IMR-90 (cell line): Measurements from ENCODE around the gene HACE1. TPM values are rescaled to one million over a fixed set of nuclear protein-coding genes. Genes with fewer than 3 reads are reported as not detected.

Source experiments
- ATAC-seq: fragments of 200-7000 bp; cut with Tn5 transposase; 2 replicates; pipeline ENCODE4 v1.9.1; 2020; ENCODE audit warnings: low read depth, mild to moderate bottlenecking, moderate library complexity
- BruUV-seq: library from RNA; stranded (reverse); fragments of 400-500 nt; replicated peaks from 2 replicates; lab custom pipeline; 2021; lab: Mats Ljungman, UMichigan
- CTCF ChIA-PET: fragments of 300-600 bp; formaldehyde crosslinking; extraction: SDS; loops from one replicate; lab custom pipeline; 2021; ENCODE audit warnings: antibody characterized with exemption; lab: Yijun Ruan, JAX
- POLR2A ChIA-PET: fragments of 300-600 bp; sonication (Branson Sonifier 250); formaldehyde crosslinking; loops from one replicate; lab custom pipeline; 2022; ENCODE audit warnings: antibody characterized with exemption; ENCODE audit not compliant: unreplicated experiment; lab: Charles Lee
- DNase-seq: peaks from one replicate; pipeline ENCODE4 v3.0.0; 2013
- H2AFZ ChIP-seq: replicated peaks from 2 replicates; pipeline ENCODE3; 2013; ENCODE audit warnings: low read length, mild to moderate bottlenecking; ENCODE audit not compliant: poor library complexity
- H2AK5ac ChIP-seq: 2 replicates; pipeline ENCODE4 v1.6.1; 2013; ENCODE audit warnings: low read depth, low read length, inconsistent platforms
- H2AK9ac ChIP-seq: replicated peaks from 2 replicates; pipeline ENCODE3; 2013; ENCODE audit warnings: mild to moderate bottlenecking, low read depth, low read length, moderate library complexity; ENCODE audit not compliant: poor library complexity
- H2BK120ac ChIP-seq: 2 replicates; pipeline ENCODE4 v1.6.1; 2013; ENCODE audit warnings: low read depth, low read length, inconsistent platforms
- H2BK15ac ChIP-seq: 3 replicates; pipeline ENCODE4 v1.6.1; 2013; ENCODE audit warnings: low read depth, low read length, inconsistent platforms
- H2BK20ac ChIP-seq: 2 replicates; pipeline ENCODE4 v1.6.1; 2013; ENCODE audit warnings: low read depth, mild to moderate bottlenecking, inconsistent platforms, low read length, moderate library complexity
- H2BK5ac ChIP-seq: 2 replicates; pipeline ENCODE4 v1.6.1; 2013; ENCODE audit warnings: mild to moderate bottlenecking, low read depth, low read length, inconsistent platforms; ENCODE audit not compliant: poor library complexity, severe bottlenecking
- H3K14ac ChIP-seq: replicated peaks from 2 replicates; pipeline ENCODE4 v1.6.1; 2013; ENCODE audit warnings: low read depth, low read length, inconsistent platforms
- H3K18ac ChIP-seq: 2 replicates; pipeline ENCODE4 v1.6.1; 2013; ENCODE audit warnings: low read depth, low read length, control low read depth
- H3K23ac ChIP-seq: 2 replicates; pipeline ENCODE4 v1.6.1; 2013; ENCODE audit warnings: low read depth, low read length, inconsistent platforms
- H3K27ac ChIP-seq: 2 replicates; pipeline ENCODE4 v1.5.1; 2013; ENCODE audit warnings: mild to moderate bottlenecking, control low read depth, low read length; ENCODE audit not compliant: insufficient read depth
- H3K27me3 ChIP-seq: 2 replicates; pipeline ENCODE4 v1.6.1; 2013; ENCODE audit warnings: low read length; ENCODE audit not compliant: control insufficient read depth, insufficient read depth
- H3K36me3 ChIP-seq: 2 replicates; pipeline ENCODE4 v1.6.1; 2013; ENCODE audit warnings: low read length, mixed read lengths; ENCODE audit not compliant: control insufficient read depth, insufficient read depth
- H3K4ac ChIP-seq: 2 replicates; pipeline ENCODE4 v1.6.1; 2013; ENCODE audit warnings: low read depth, low read length, inconsistent platforms
- H3K4me1 ChIP-seq: 2 replicates; pipeline ENCODE4 v1.6.1; 2013; ENCODE audit warnings: low read length, mixed read lengths; ENCODE audit not compliant: control insufficient read depth, insufficient read depth
- H3K4me2 ChIP-seq: 2 replicates; pipeline ENCODE4 v1.6.1; 2013; ENCODE audit warnings: low read depth, mild to moderate bottlenecking, control low read depth, low read length, moderate library complexity
- H3K4me3 ChIP-seq: 2 replicates; pipeline ENCODE4 v1.5.1; 2013; ENCODE audit warnings: low read depth, mild to moderate bottlenecking, control low read depth, low read length, moderate library complexity; ENCODE audit not compliant: insufficient read depth
- H3K56ac ChIP-seq: 2 replicates; pipeline ENCODE4 v1.6.1; 2013; ENCODE audit warnings: low read length, inconsistent platforms; ENCODE audit not compliant: insufficient read depth; ENCODE audit errors: extremely low read depth
- H3K79me1 ChIP-seq, 2 experiments: 2 replicates each; pipeline ENCODE4 v1.6.1; 2013; ENCODE audit warnings: low read length in 2 of 2, inconsistent platforms in 1 of 2, low read depth in 1 of 2
- H3K9ac ChIP-seq: 2 replicates; pipeline ENCODE4 v1.6.1; 2013; ENCODE audit warnings: low read depth, low read length, control low read depth
- H3K9me1 ChIP-seq: 2 replicates; pipeline ENCODE4 v1.6.1; 2013; ENCODE audit warnings: low read length, inconsistent platforms; ENCODE audit not compliant: insufficient read depth
- H3K9me3 ChIP-seq: 2 replicates; pipeline ENCODE4 v1.6.1; 2013; ENCODE audit warnings: low read length; ENCODE audit not compliant: control insufficient read depth, insufficient read depth
- H4K20me1 ChIP-seq: 2 replicates; pipeline ENCODE4 v1.6.1; 2013; ENCODE audit warnings: low read length, inconsistent platforms; ENCODE audit not compliant: insufficient read depth
- H4K5ac ChIP-seq: 2 replicates; pipeline ENCODE4 v1.6.1; 2013; ENCODE audit warnings: mild to moderate bottlenecking, low read depth, low read length, control low read depth
- H4K8ac ChIP-seq, 2 experiments: 2 replicates each; pipeline ENCODE4 v1.6.1; 2013; ENCODE audit warnings: low read depth in 2 of 2, low read length in 2 of 2, control low read depth in 1 of 2, inconsistent platforms in 1 of 2
- H4K91ac ChIP-seq: 2 replicates; pipeline ENCODE4 v1.6.1; 2013; ENCODE audit warnings: low read depth, low read length, inconsistent platforms; ENCODE audit not compliant: insufficient read depth
- BHLHE40 ChIP-seq: fragments of 150-350 bp; IDR thresholded peaks from 2 replicates; pipeline ENCODE4 v1.6.1; 2016; ENCODE audit warnings: mild to moderate bottlenecking, low read depth, low read length
- CEBPB ChIP-seq: IDR thresholded peaks from 2 replicates; pipeline ENCODE4 v1.6.1; 2012; ENCODE audit warnings: low read depth, low read length, improper control_type of control experiment
- CHD1 ChIP-seq: IDR thresholded peaks from 2 replicates; pipeline ENCODE4 v1.6.1; 2012; ENCODE audit warnings: low read depth, low read length, improper control_type of control experiment
- CTCF ChIP-seq: conservative IDR thresholded peaks from 2 replicates; pipeline ENCODE4 v1.5.1; 2012; ENCODE audit warnings: mild to moderate bottlenecking, low read depth, low read length, improper control_type of control experiment
- ELK1 ChIP-seq: fragments of 150-350 bp; IDR thresholded peaks from 2 replicates; pipeline ENCODE4 v1.6.1; 2016; ENCODE audit warnings: low read depth, mild to moderate bottlenecking, low read length, moderate library complexity, borderline replicate concordance
- FOS ChIP-seq: fragments of 150-350 bp; IDR thresholded peaks from 2 replicates; pipeline ENCODE4 v1.6.1; 2016; ENCODE audit warnings: low read depth, low read length
- MAFK ChIP-seq: IDR thresholded peaks from 2 replicates; pipeline ENCODE4 v1.6.1; 2012; ENCODE audit warnings: low read depth, low read length, improper control_type of control experiment
- MAZ ChIP-seq: IDR thresholded peaks from 2 replicates; pipeline ENCODE4 v1.6.1; 2012; ENCODE audit warnings: low read depth, mild to moderate bottlenecking, low read length, improper control_type of control experiment, moderate library complexity, borderline replicate concordance
- MXI1 ChIP-seq: IDR thresholded peaks from 2 replicates; pipeline ENCODE4 v1.6.1; 2012; ENCODE audit warnings: low read depth, mild to moderate bottlenecking, low read length, moderate library complexity, borderline replicate concordance
- NFE2L2 ChIP-seq: fragments of 150-350 bp; IDR thresholded peaks from 2 replicates; pipeline ENCODE4 v1.6.1; 2016; ENCODE audit warnings: low read depth, mild to moderate bottlenecking, low read length
- POLR2A ChIP-seq: IDR thresholded peaks from 2 replicates; pipeline ENCODE4 v1.6.1; 2012; ENCODE audit warnings: mild to moderate bottlenecking, low read depth, low read length
- RAD21 ChIP-seq: IDR thresholded peaks from 2 replicates; pipeline ENCODE4 v1.6.1; 2012; ENCODE audit warnings: low read length, improper control_type of control experiment
- RCOR1 ChIP-seq: IDR thresholded peaks from 2 replicates; pipeline ENCODE4 v1.6.1; 2012; ENCODE audit warnings: mild to moderate bottlenecking, low read length, improper control_type of control experiment; ENCODE audit not compliant: insufficient replicate concordance
- RFX5 ChIP-seq: IDR thresholded peaks from 2 replicates; pipeline ENCODE4 v1.8.0; 2012; ENCODE audit warnings: low read depth, mild to moderate bottlenecking, low read length, moderate library complexity
- SMC3 ChIP-seq: fragments of 150-350 bp; IDR thresholded peaks from 2 replicates; pipeline ENCODE4 v1.6.1; 2016; ENCODE audit warnings: low read depth, mild to moderate bottlenecking, antibody characterized with exemption, low read length, moderate library complexity
- USF2 ChIP-seq: fragments of 150-350 bp; IDR thresholded peaks from 2 replicates; pipeline ENCODE4 v1.6.1; 2017; ENCODE audit warnings: mild to moderate bottlenecking, antibody characterized with exemption, low read length, low read depth
- dilution Hi-C: fragments of 300-500 bp; cut with HindIII; formaldehyde crosslinking; loops from one replicate; pipeline ENCODE4 v1.14.3; 2018; ENCODE audit warnings: low sequenced_read_pairs; ENCODE audit not compliant: unreplicated experiment
- in situ Hi-C: fragments of 300-500 bp; cut with MboI; formaldehyde crosslinking; loops from 3 replicates; pipeline ENCODE4 v1.14.3; 2019; ENCODE audit warnings: low sequenced_read_pairs, inconsistent platforms, mixed read lengths
- intact Hi-C: fragments of 100-400 bp; cut with micrococcal nuclease; formaldehyde crosslinking; loops from 2 replicates; pipeline ENCODE4 v1.10.0; 2022
- polyA plus RNA-seq, 3 experiments: library from polyadenylated mRNA; depleted of rRNA; stranded (reverse); fragments of >200 nt; gene quantifications; 2 replicates each; pipeline ENCODE4 v1.2.3, GENCODE V29; 2012; ENCODE audit warnings: low replicate concordance in 1 of 3
- total RNA-seq: library from RNA; depleted of rRNA; stranded (reverse); fragments of >200 nt; gene quantifications from 2 replicates; pipeline ENCODE4 v1.2.3, GENCODE V29; 2012

The HACE1 gene
- total and polyA plus RNA-seq, 2 of the 4 experiments (the other 2 are of a cell fraction) = 5.4 to 10.8 TPM

GRCh38 chr6:104729433-104729832, 130.3 kb downstream of the HACE1 start:
- TF ChIP-seq RCOR1 (no peak), RAD21 (no peak), CTCF (no peak), POLR2A (no peak), MAFK (no peak), ELK1 (no peak), NFE2L2 (no peak), MAZ (no peak), SMC3 (no peak), CHD1 (no peak), MXI1 (no peak), USF2 (no peak), RFX5 (no peak), BHLHE40 (no peak), FOS (no peak), CEBPB (no peak)
- H3K4me2 ChIP-seq = no peak overlapping the region
- no peak overlapping the region for H4K5ac ChIP-seq
- H2BK20ac ChIP-seq = 0 out of 2 replicates have a peak overlapping the region, but pooled peaks have one; percentile 33
- H3K9me1 ChIP-seq = 0 out of 2 replicates have a peak, but pooled peaks cover 2% of the 10 kb centered on the region
- no peak overlapping the region for H2AFZ ChIP-seq
- H3K4me3 ChIP-seq = no peak overlapping the region
- no peak overlapping the region for H3K56ac ChIP-seq
- no peak for ATAC-seq
- H3K4me1 ChIP-seq = no peaks in the 10 kb centered on the region
- no peak overlapping the region for H4K8ac ChIP-seq
- no peak overlapping the region for H2BK5ac ChIP-seq
- intact Hi-C loops (no loop called here), dilution Hi-C loops (no loop called here), in situ Hi-C loops (no loop called here)
- no peak for DNase-seq
- H2BK120ac ChIP-seq = peak overlapping the region; percentile 14; the same call in 1 of the 2 replicates
- H4K91ac ChIP-seq = no peak overlapping the region
- no peak overlapping the region for H3K18ac ChIP-seq
- H3K36me3 ChIP-seq = 0 out of 2 replicates have a peak, but pooled peaks cover 1% of the 10 kb centered on the region
- CTCF ChIA-PET = no interaction called here
- no peaks in the 10 kb centered on the region for H3K9me3 ChIP-seq
- no peak overlapping the region; the same call in 2 of the 3 replicates for H2BK15ac ChIP-seq
- no peaks in the 10 kb centered on the region for H3K27me3 ChIP-seq
- H4K20me1 ChIP-seq = no peaks in the 10 kb centered on the region
- H3K79me1 ChIP-seq = no peaks in the 10 kb centered on the region
- H2AK9ac ChIP-seq = no peak overlapping the region
- H3K4ac ChIP-seq = no peak overlapping the region
- H3K27ac ChIP-seq = no peak overlapping the region
- POLR2A ChIA-PET = no interaction called here
- no peak overlapping the region for H3K9ac ChIP-seq
- no peak overlapping the region for H2AK5ac ChIP-seq
- 0 out of 2 replicates have a peak overlapping the region, but pooled peaks have one; percentile 2 for H3K14ac ChIP-seq
- H3K23ac ChIP-seq = no peak overlapping the region
- BruUV-seq = no TSS peak
